DND-41 (cell line): ENCODE data around the gene OR10G4.
"Not testable (repeated sequence)": the region's sequence is repeated elsewhere in the genome, so short reads cannot be mapped to it uniquely, and the experiment has no call there.

Experiments
- EZH2 ChIP-seq: IDR thresholded peaks from 3 replicates; pipeline ENCODE4 v1.6.1; 2012; ENCODE audit warnings: borderline replicate concordance, low read depth, mild to moderate bottlenecking, moderate library complexity, low read length, inconsistent platforms; ENCODE audit not compliant: severe bottlenecking
- TF ChIP-seq, protein P1 (sequence below): IDR thresholded peaks from 2 replicates; pipeline ENCODE4 v1.5.1; 2012; ENCODE audit warnings: borderline replicate concordance, low read length, moderate library complexity, mild to moderate bottlenecking; ENCODE audit not compliant: poor library complexity, severe bottlenecking; ENCODE audit errors: extremely low read depth

DNA sequence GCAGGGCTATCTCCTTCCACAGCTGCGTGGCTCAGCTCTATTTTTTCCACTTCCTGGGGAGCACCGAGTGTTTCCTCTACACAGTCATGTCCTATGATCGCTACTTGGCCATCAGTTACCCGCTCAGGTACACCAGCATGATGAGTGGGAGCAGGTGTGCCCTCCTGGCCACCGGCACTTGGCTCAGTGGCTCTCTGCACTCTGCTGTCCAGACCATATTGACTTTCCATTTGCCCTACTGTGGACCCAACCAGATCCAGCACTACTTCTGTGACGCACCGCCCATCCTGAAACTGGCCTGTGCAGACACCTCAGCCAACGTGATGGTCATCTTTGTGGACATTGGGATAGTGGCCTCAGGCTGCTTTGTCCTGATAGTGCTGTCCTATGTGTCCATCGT is 3.0 kb downstream of the OR10G4 start:
- TF ChIP-seq, protein P1, sequence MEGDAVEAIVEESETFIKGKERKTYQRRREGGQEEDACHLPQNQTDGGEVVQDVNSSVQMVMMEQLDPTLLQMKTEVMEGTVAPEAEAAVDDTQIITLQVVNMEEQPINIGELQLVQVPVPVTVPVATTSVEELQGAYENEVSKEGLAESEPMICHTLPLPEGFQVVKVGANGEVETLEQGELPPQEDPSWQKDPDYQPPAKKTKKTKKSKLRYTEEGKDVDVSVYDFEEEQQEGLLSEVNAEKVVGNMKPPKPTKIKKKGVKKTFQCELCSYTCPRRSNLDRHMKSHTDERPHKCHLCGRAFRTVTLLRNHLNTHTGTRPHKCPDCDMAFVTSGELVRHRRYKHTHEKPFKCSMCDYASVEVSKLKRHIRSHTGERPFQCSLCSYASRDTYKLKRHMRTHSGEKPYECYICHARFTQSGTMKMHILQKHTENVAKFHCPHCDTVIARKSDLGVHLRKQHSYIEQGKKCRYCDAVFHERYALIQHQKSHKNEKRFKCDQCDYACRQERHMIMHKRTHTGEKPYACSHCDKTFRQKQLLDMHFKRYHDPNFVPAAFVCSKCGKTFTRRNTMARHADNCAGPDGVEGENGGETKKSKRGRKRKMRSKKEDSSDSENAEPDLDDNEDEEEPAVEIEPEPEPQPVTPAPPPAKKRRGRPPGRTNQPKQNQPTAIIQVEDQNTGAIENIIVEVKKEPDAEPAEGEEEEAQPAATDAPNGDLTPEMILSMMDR, result not testable (repeated sequence)
- not testable (repeated sequence) for TF ChIP-seq EZH2
